K562 (cell line): Measurements from ENCODE around the gene SPAG4. TPM values are rescaled to one million over a fixed set of nuclear protein-coding genes. Genes with fewer than 3 reads are reported as not detected.

Source experiments
- ATAC-seq: fragments of 200-7000 bp; cut with Tn5 transposase; 3 replicates; pipeline ENCODE4 v1.9.1; 2020; ENCODE audit warnings: moderate library complexity
- BruUV-seq: library from RNA; stranded (reverse); fragments of 400-500 nt; replicated peaks from 2 replicates; lab custom pipeline; 2021; lab: Mats Ljungman, UMichigan
- CTCF ChIA-PET: fragments of 300-600 bp; formaldehyde crosslinking; extraction: SDS; loops from one replicate; lab custom pipeline; 2021; ENCODE audit warnings: low intra/inter-chr PET ratio; lab: Yijun Ruan, JAX
- POLR2A ChIA-PET: fragments of 300-600, 350-650 bp; sonication (Branson Sonifier 250); formaldehyde crosslinking; extraction: SDS; loops from one replicate; lab custom pipeline; 2021; ENCODE audit warnings: antibody characterized with exemption, inconsistent platforms; lab: Yijun Ruan, JAX
- DNase-seq, 4 experiments: peaks; one replicate each; pipeline versions ENCODE4 v3.0.0 to v3.0.0-alpha.2; 2011 to 2018; ENCODE audit warnings: low spot score in 3 of 4, mixed read lengths in 3 of 4; ENCODE audit errors: extremely low read depth in 1 of 4
- FAIRE-seq: peaks from 2 replicates; lab custom pipeline; 2011; peaks lifted over from hg19 to GRCh38; lab: Jason Lieb, UNC
- H2AFZ ChIP-seq: 2 replicates; pipeline ENCODE4 v1.6.0; 2011; ENCODE audit warnings: low read depth, low read length, control low read depth, inconsistent platforms
- H3K27ac ChIP-seq: fragments of 200-600 bp; 3 replicates; pipeline ENCODE4 v1.8.0; 2011; ENCODE audit warnings: low read depth, mild to moderate bottlenecking, control low read depth, inconsistent platforms, low read length, moderate library complexity, mixed read lengths; ENCODE audit errors: extremely low read depth
- H3K27me3 ChIP-seq, 2 experiments: fragments of 300-600 bp in 1 of 2; 2 replicates in 1 of 2; 3 replicates in 1 of 2; pipeline versions ENCODE4 v1.6.0 to v1.8.0; 2011; ENCODE audit warnings: inconsistent platforms in 2 of 2, low read length in 2 of 2, mild to moderate bottlenecking in 1 of 2, mixed read lengths in 1 of 2, moderate library complexity in 1 of 2; ENCODE audit not compliant: control insufficient read depth in 2 of 2, insufficient read depth in 2 of 2
- H3K36me3 ChIP-seq: fragments of 300-600 bp; 3 replicates; pipeline ENCODE4 v1.8.0; 2011; ENCODE audit warnings: mild to moderate bottlenecking, low read length, inconsistent platforms; ENCODE audit not compliant: control insufficient read depth, insufficient read depth
- H3K4me1 ChIP-seq, 2 experiments: fragments of 200-600 bp in 1 of 2; replicated peaks in 1 of 2; 2 replicates in 1 of 2; 3 replicates in 1 of 2; pipeline versions ENCODE4 v1.5.1 to v1.8.0; 2011; ENCODE audit warnings: inconsistent platforms in 2 of 2, low read length in 2 of 2, mild to moderate bottlenecking in 1 of 2, mixed read lengths in 1 of 2, moderate library complexity in 1 of 2; ENCODE audit not compliant: control insufficient read depth in 2 of 2, insufficient read depth in 2 of 2
- H3K4me2 ChIP-seq: 2 replicates; pipeline ENCODE4 v1.6.1; 2011; ENCODE audit warnings: low read length, control low read depth, inconsistent platforms, mixed read lengths; ENCODE audit not compliant: insufficient read depth
- H3K4me3 ChIP-seq: fragments of 200-600 bp; sonication (generic), shearing (Covaris generic); 2 replicates; pipeline ENCODE4 v1.5.1; 2016; ENCODE audit warnings: control low read depth, inconsistent platforms
- H3K79me2 ChIP-seq: fragments of 200-600 bp; 3 replicates; pipeline ENCODE4 v1.8.0; 2011; ENCODE audit warnings: low read length, inconsistent platforms; ENCODE audit not compliant: control insufficient read depth, insufficient read depth
- H3K9ac ChIP-seq, 2 experiments: 2 replicates each; pipeline versions ENCODE4 v1.6.0 to v1.6.1; 2011; ENCODE audit warnings: low read depth in 2 of 2, low read length in 2 of 2, control low read depth in 1 of 2, inconsistent platforms in 1 of 2, mild to moderate bottlenecking in 1 of 2, mixed read lengths in 1 of 2; ENCODE audit not compliant: insufficient read depth in 1 of 2
- H3K9me1 ChIP-seq: one replicate; pipeline ENCODE4 v1.6.0; 2011; ENCODE audit warnings: inconsistent platforms, mild to moderate bottlenecking, low read length, moderate library complexity; ENCODE audit not compliant: control insufficient read depth, insufficient read depth
- H3K9me3 ChIP-seq: replicated peaks from 2 replicates; pipeline ENCODE4 v1.5.1; 2011; ENCODE audit warnings: low read depth, low read length, inconsistent platforms; ENCODE audit not compliant: control insufficient read depth, insufficient read depth
- H4K20me1 ChIP-seq: replicated peaks from 2 replicates; pipeline ENCODE4 v1.6.1; 2011; ENCODE audit warnings: low read length, inconsistent platforms, mixed read lengths; ENCODE audit not compliant: control insufficient read depth, insufficient read depth
- CHD4 ChIP-seq: fragments of 200-600 bp; sonication (generic); IDR thresholded peaks from 3 replicates; pipeline ENCODE4 v1.6.1; 2012; ENCODE audit warnings: low read depth, mild to moderate bottlenecking, mixed read lengths, low read length, inconsistent platforms; ENCODE audit not compliant: insufficient read depth, insufficient replicate concordance, poor library complexity, severe bottlenecking
- CSDE1 ChIP-seq, 2 experiments: fragments of 450-650 bp; IDR thresholded peaks; 2 replicates each; pipeline ENCODE4 v1.6.1; 2016; ENCODE audit warnings: mild to moderate bottlenecking in 1 of 2
- CUX1 ChIP-seq: fragments of 200-800 bp; sonication (Bioruptor generic); IDR thresholded peaks from 2 replicates; pipeline ENCODE4 v1.6.1; 2016; ENCODE audit warnings: missing genetic modification characterization, missing compliant biosample characterization
- EWSR1 ChIP-seq: fragments of 450-650 bp; IDR thresholded peaks from 2 replicates; pipeline ENCODE4 v1.6.1; 2018; ENCODE audit warnings: borderline replicate concordance, mild to moderate bottlenecking, low read depth, moderate library complexity; ENCODE audit not compliant: partially characterized antibody
- FOXA3 ChIP-seq, 2 experiments: fragments of 450-650 bp in 1 of 2; sonication (generic) in 1 of 2; formaldehyde crosslinking; IDR thresholded peaks in 1 of 2; conservative IDR thresholded peaks in 1 of 2; 2 replicates each; pipeline versions ENCODE4 v1.4.0 to v1.8.0; 2020 to 2022; ENCODE audit warnings: mild to moderate bottlenecking in 2 of 2, missing genetic modification reagents in 1 of 2
- HDAC1 ChIP-seq, 2 experiments: fragments of 450-650 bp; IDR thresholded peaks; 2 replicates each; pipeline ENCODE4 v1.6.1; 2016 to 2017; ENCODE audit warnings: inconsistent platforms in 1 of 2, mild to moderate bottlenecking in 1 of 2, moderate library complexity in 1 of 2
- HINFP ChIP-seq: fragments of 450-650 bp; conservative IDR thresholded peaks from 2 replicates; pipeline ENCODE4 v1.6.1; 2016; ENCODE audit warnings: missing genetic modification characterization, low read depth, mild to moderate bottlenecking, control low read depth, missing compliant biosample characterization
- KDM5B ChIP-seq: fragments of 200-600 bp; sonication (generic); IDR thresholded peaks from 2 replicates; pipeline ENCODE4 v1.6.1; 2012; ENCODE audit warnings: low read depth, mild to moderate bottlenecking, moderate library complexity, low read length, control low read depth, inconsistent platforms; ENCODE audit not compliant: insufficient replicate concordance
- MBD2 ChIP-seq: sonication (generic); IDR thresholded peaks from 2 replicates; pipeline ENCODE4 v1.6.1; 2016; ENCODE audit warnings: low read depth, borderline replicate concordance
- NFE2L1 ChIP-seq: fragments of 450-650 bp; IDR thresholded peaks from 2 replicates; pipeline ENCODE4 v1.6.1; 2016; ENCODE audit warnings: missing genetic modification characterization, low read depth, mild to moderate bottlenecking, missing compliant biosample characterization, moderate library complexity, borderline replicate concordance
- POLR2A ChIP-seq: fragments of 450-650 bp; conservative IDR thresholded peaks from 2 replicates; pipeline ENCODE4 v1.6.1; 2016
- TCF7L2 ChIP-seq: fragments of 150-350 bp; IDR thresholded peaks from 2 replicates; pipeline ENCODE4 v1.6.1; 2016; ENCODE audit warnings: low read depth, mild to moderate bottlenecking, low read length, moderate library complexity
- ZNF668 ChIP-seq: fragments of 250-450 bp; sonication (Bioruptor Pico); IDR thresholded peaks from 2 replicates; pipeline ENCODE4 v1.8.0; 2022; ENCODE audit warnings: mild to moderate bottlenecking, inconsistent platforms
- WGBS: fragments of 100-300 bp; shearing (Covaris generic); methylation state at CpG from one replicate; pipeline ENCODE4 v1.1.6; 2016; ENCODE audit warnings: low coverage, mixed read lengths; ENCODE audit not compliant: insufficient coverage; ENCODE audit errors: missing lambda C conversion rate; 5-methylcytosine and 5-hydroxymethylcytosine counted together
- in situ Hi-C: fragments of 300-500 bp; cut with MboI; formaldehyde crosslinking; loops from 4 replicates; pipeline ENCODE4 v1.15.0; 2018; ENCODE audit warnings: inconsistent platforms, mixed read lengths
- intact Hi-C: fragments of 100-400 bp; cut with micrococcal nuclease; formaldehyde crosslinking; loops from 2 replicates; pipeline ENCODE4 v1.14.2; 2022
- polyA plus RNA-seq, 8 experiments: library from polyadenylated mRNA; depleted of rRNA in 4 of 8; stranded (reverse) in 5 of 8; unstranded in 3 of 8; fragments of >200 nt; fragmentation: Nextera tagmentation in 2 of 8; fragmentation: Illumina TruSeq in 1 of 8; extraction: Ambion mirVana in 2 of 8; extraction: Trizol in 1 of 8; gene quantifications; 2 replicates each; pipeline versions ENCODE4 v1.2.1 to v1.2.3, GENCODE V29; 2011 to 2014; ENCODE audit warnings: inconsistent platforms in 1 of 8, missing spikeins in 1 of 8
- total RNA-seq, 7 experiments: library from RNA; depleted of rRNA in 6 of 7; stranded (reverse); fragments of >200 nt in 6 of 7; fragmentation: Illumina TruSeq in 2 of 7; extraction: Trizol in 2 of 7; gene quantifications; 2 replicates each; pipeline versions ENCODE4 v1.2.1 to v1.2.3, GENCODE V29; 2011 to 2021; ENCODE audit warnings: low replicate concordance in 1 of 7

SPAG4 gene
- total and polyA plus RNA-seq, 9 of the 15 experiments (the other 6 are each of a cell fraction or from before 2014, with no cell fraction given): 1.6 to 11.4 (median 4.6) TPM

- TF ChIP-seq MBD2: no peak
- TF ChIP-seq FOXA3 (CRISPR knock-in tag; conservative IDR thresholded peaks at IDR 0.05 in 1 of 2, IDR thresholded peaks at IDR 0.05 in 1 of 2): no peak
- no peak for TF ChIP-seq CSDE1 (IDR thresholded peaks at IDR 0.05)
- TF ChIP-seq POLR2A: no peak
These were observed 14.0 kb downstream of the SPAG4 start (continued) for GRCh38 chr20:35629427-35630145.

- FAIRE-seq (no peak), ATAC-seq (no peak), DNase-seq (no peak)
- 95% methylated on average over 4 of the region's 4 CpGs for WGBS
- in situ Hi-C loops (no loop called here), intact Hi-C loops (no loop called here)
- Histone ChIP-seq H3K27ac (no peak overlapping the region), H3K4me2 (no peak overlapping the region), H3K4me1 (no peaks in the 10 kb centered on the region; a peak in 1 of 5 replicates), H2AFZ (no peak overlapping the region), H3K79me2 (0 out of 3 replicates have a peak, but pooled peaks cover 4% of the 10 kb centered on the region), H3K9me3 (no peaks in the 10 kb centered on the region), H3K4me3 (no peak overlapping the region), H3K9me1 (no peaks in the 10 kb centered on the region), H4K20me1 (no peaks in the 10 kb centered on the region), H3K27me3 (no peaks in the 10 kb centered on the region), H3K36me3 (peaks cover 62% of the 10 kb centered on the region; the same call in 2 of the 3 replicates), H3K9ac (no peak overlapping the region)
- BruUV-seq: no TSS peak
- ChIA-PET CTCF (no interaction called here), POLR2A (interaction anchor here (1.5 to 2.9 kb wide), 4 partner anchors 11 to 33 kb away, joined by 4 to 11 read pairs (median 8); partner anchors contain the start of genes CPNE1, RBM12 and SPAG4)
- TF ChIP-seq CUX1 (CRISPR knock-in tag) (no peak), CHD4 (no peak), TCF7L2 (no peak), NFE2L1 (no peak), HINFP (tag) (no peak), HDAC1 (IDR thresholded peaks at IDR 0.05) (no peak), EWSR1 (no peak), ZNF668 (CRISPR knock-in tag) (no peak), KDM5B (no peak)
These were observed 15.0 kb downstream of the SPAG4 start for GRCh38 chr20:35630636-35631035.
